Measurements from ENCODE around the gene LYPLAL1. TPM values are rescaled to one million over a fixed set of nuclear protein-coding genes. Genes with fewer than 3 reads are reported as not detected.

The LYPLAL1 gene
- total and polyA plus RNA-seq, 2 of the 4 experiments (the other 2 are of a cell fraction) = 4.8 to 7.5 TPM

DNA sequence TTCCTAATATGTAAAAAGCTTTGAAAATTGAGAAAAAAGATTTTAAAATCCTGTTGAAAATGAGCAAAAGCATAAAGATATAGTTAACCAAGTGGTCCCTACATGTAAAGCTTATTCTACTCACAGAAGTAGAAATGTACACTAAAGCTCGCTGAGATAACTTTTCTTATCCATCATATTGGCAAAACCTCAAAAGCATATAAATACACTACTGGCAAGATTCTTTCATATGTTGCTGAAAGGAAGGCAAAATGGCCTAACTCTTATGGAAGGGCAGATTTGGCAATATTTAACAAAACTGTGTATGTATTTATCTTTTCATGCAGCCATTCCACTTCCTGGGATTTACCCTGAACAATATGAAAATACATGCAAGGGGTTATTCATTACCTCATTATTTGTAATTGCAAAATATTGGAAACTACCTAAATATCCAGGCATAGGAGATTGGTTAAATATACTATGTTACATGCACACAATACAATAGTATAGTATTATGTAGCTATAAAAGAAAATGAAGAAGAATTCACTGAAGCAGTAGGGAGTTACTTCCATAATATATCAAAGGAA is 43.2 kb upstream of the LYPLAL1 start:
- Histone ChIP-seq H4K5ac (ENCODE audit: low read depth, low read length) (no peak overlapping the region), H3K4ac (ENCODE audit: low read depth, low read length) (no peak overlapping the region), H3K9me3 (ENCODE audit: control insufficient read depth, insufficient read depth, low read length) (no peaks in the 10 kb centered on the region), H3K4me2 (ENCODE audit: low read depth, low read length) (no peak overlapping the region), H4K91ac (ENCODE audit: insufficient read depth, low read depth, low read length) (no peak overlapping the region), H3K18ac (ENCODE audit: low read depth, low read length) (no peak overlapping the region), H3K23ac (ENCODE audit: low read depth, low read length) (no peak overlapping the region), H3K36me3 (ENCODE audit: control insufficient read depth, insufficient read depth, low read length) (no peaks in the 10 kb centered on the region), H2BK120ac (ENCODE audit: low read depth, low read length) (no peak overlapping the region), H3K27ac (ENCODE audit: insufficient read depth, low read length) (no peak overlapping the region), H2AFZ (replicated peaks; ENCODE audit: low read length, poor library complexity) (no peak overlapping the region), H2AK5ac (ENCODE audit: low read depth, low read length) (no peak overlapping the region), H3K4me3 (ENCODE audit: insufficient read depth, low read depth, low read length) (no peak overlapping the region), H2BK5ac (ENCODE audit: low read depth, low read length, poor library complexity, severe bottlenecking) (no peak overlapping the region), H3K9ac (ENCODE audit: low read depth, low read length) (no peak overlapping the region), H3K4me1 (ENCODE audit: control insufficient read depth, insufficient read depth, low read length) (no peaks in the 10 kb centered on the region), H4K20me1 (ENCODE audit: insufficient read depth, low read length) (no peaks in the 10 kb centered on the region), H2AK9ac (replicated peaks; ENCODE audit: low read depth, low read length, poor library complexity) (no peak overlapping the region), H3K27me3 (ENCODE audit: control insufficient read depth, insufficient read depth, low read length) (no peaks in the 10 kb centered on the region), H3K56ac (ENCODE audit: extremely low read depth, insufficient read depth, low read length) (no peak overlapping the region), H2BK15ac (ENCODE audit: low read depth, low read length) (no peak overlapping the region), H2BK20ac (ENCODE audit: low read depth, low read length) (no peak overlapping the region), H3K14ac (replicated peaks; ENCODE audit: low read depth, low read length) (no peak overlapping the region), H3K79me1 (ENCODE audit: low read depth in 1 of 2, low read length in 2 of 2) (no peaks in the 10 kb centered on the region), H3K9me1 (ENCODE audit: insufficient read depth, low read length) (no peaks in the 10 kb centered on the region), H4K8ac (ENCODE audit: low read depth in 2 of 2, low read length in 2 of 2) (no peak overlapping the region)
- peak; percentile 51 for DNase-seq
- no CpG with 5 or more reads among the region's 1 CpG for WGBS, 2 experiments (ENCODE audit: extremely low coverage in 2 of 2, insufficient read length in 1 of 2)
- CTCF ChIA-PET = no interaction called here
- dilution Hi-C loops (cut with HindIII; ENCODE audit: low sequenced_read_pairs, unreplicated experiment) (no loop called here), intact Hi-C loops (cut with micrococcal nuclease) (no loop called here), in situ Hi-C loops (cut with MboI; ENCODE audit: low sequenced_read_pairs) (no loop called here)
- BruUV-seq (replicated peaks) = no TSS peak
- no peak for TF ChIP-seq RCOR1 (IDR thresholded peaks at IDR 0.05; ENCODE audit: insufficient replicate concordance, low read length)
- TF ChIP-seq CEBPB (IDR thresholded peaks at IDR 0.05; ENCODE audit: low read depth, low read length) = 0 out of 2 replicates have a peak, but pooled peaks have one; percentile 6
- TF ChIP-seq NFE2L2 (IDR thresholded peaks at IDR 0.05; ENCODE audit: low read depth, low read length) = no peak
- no peak for TF ChIP-seq MXI1 (IDR thresholded peaks at IDR 0.05; ENCODE audit: borderline replicate concordance, low read depth, low read length)
- TF ChIP-seq MAZ (IDR thresholded peaks at IDR 0.05; ENCODE audit: borderline replicate concordance, low read depth, low read length) = no peak
- POLR2A ChIA-PET (ENCODE audit: unreplicated experiment) = no interaction called here
- ATAC-seq (ENCODE audit: low read depth) = no peak

Measured in IMR-90 (cell line).